ENCODE results near the gene CENPS. TPM values are rescaled to one million over a fixed set of nuclear protein-coding genes. Genes with fewer than 3 reads are reported as not detected.

CENPS gene
- total RNA-seq, 1 donor: 17.4 TPM

DNA sequence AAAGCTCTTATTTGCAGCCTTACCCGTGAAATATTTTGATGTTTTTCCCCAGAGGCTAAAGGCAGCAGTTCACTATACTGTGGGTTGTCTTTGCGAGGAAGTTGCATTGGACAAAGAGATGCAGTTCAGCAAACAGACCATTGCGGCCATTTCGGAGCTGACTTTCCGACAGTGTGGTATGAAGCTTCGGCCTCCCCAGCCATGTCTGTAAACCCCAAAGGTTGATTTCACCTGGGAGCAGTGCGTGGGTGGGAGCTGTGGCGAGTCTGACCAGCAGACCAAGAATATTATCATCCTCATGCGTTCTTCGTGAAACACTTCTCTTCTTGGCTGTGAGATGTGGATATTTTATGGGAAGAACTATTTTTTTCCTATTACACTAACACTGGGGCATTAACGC lies 3.6 kb downstream of the CENPS start:
- Histone ChIP-seq H3K4me3 (ENCODE audit: insufficient read depth, low read length) (no peak overlapping the region), H4K20me1 (ENCODE audit: insufficient read depth, low read length) (no peaks in the 10 kb centered on the region), H3K4me1 (ENCODE audit: insufficient read depth, low read length) (peaks cover 15% of the 10 kb centered on the region), H2AFZ (ENCODE audit: low read length) (no peak overlapping the region), H3K4me2 (ENCODE audit: insufficient read depth, low read length) (no peak overlapping the region), H3K9me3 (ENCODE audit: low read depth, low read length) (no peaks in the 10 kb centered on the region), H3K27ac (ENCODE audit: low read depth, low read length) (no peak overlapping the region), H3K36me3 (ENCODE audit: insufficient read depth, low read length) (no peaks in the 10 kb centered on the region), H3K27me3 (ENCODE audit: insufficient read depth, low read length) (no peaks in the 10 kb centered on the region), H3K79me2 (ENCODE audit: insufficient read depth, low read length) (peaks cover 21% of the 10 kb centered on the region)
- no peak for DNase-seq (ENCODE audit: insufficient read length, low spot score, missing footprints)
- TF ChIP-seq, protein P1, sequence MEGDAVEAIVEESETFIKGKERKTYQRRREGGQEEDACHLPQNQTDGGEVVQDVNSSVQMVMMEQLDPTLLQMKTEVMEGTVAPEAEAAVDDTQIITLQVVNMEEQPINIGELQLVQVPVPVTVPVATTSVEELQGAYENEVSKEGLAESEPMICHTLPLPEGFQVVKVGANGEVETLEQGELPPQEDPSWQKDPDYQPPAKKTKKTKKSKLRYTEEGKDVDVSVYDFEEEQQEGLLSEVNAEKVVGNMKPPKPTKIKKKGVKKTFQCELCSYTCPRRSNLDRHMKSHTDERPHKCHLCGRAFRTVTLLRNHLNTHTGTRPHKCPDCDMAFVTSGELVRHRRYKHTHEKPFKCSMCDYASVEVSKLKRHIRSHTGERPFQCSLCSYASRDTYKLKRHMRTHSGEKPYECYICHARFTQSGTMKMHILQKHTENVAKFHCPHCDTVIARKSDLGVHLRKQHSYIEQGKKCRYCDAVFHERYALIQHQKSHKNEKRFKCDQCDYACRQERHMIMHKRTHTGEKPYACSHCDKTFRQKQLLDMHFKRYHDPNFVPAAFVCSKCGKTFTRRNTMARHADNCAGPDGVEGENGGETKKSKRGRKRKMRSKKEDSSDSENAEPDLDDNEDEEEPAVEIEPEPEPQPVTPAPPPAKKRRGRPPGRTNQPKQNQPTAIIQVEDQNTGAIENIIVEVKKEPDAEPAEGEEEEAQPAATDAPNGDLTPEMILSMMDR (IDR thresholded peaks at IDR 0.05; ENCODE audit: extremely low read depth, low read depth, low read length): no peak

DNA sequence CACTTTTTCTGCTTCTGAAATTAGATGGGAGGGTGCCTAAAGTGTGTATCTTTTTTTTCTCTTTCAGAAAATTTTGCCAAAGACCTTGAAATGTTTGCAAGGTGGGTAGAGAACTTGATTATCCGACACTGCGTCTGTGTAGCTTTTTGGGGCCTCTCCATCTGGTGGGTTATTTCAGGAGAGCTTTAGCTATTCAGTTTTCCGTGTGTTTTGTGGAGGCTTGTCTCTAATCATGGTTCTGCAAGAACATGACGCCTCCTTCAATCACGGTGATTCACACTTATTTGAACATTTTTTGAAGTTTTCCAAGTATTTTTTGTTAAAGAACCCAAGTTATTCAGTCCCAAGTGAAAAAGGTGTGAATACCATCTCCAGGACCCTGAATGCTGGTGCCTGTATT lies 4.4 kb downstream of the CENPS start:
- Histone ChIP-seq H3K36me3 (ENCODE audit: insufficient read depth, low read length) (no peaks in the 10 kb centered on the region), H3K4me2 (ENCODE audit: insufficient read depth, low read length) (no peak overlapping the region), H3K27ac (ENCODE audit: low read depth, low read length) (no peak overlapping the region), H3K27me3 (ENCODE audit: insufficient read depth, low read length) (no peaks in the 10 kb centered on the region), H3K9me3 (ENCODE audit: low read depth, low read length) (no peaks in the 10 kb centered on the region), H3K79me2 (ENCODE audit: insufficient read depth, low read length) (peaks cover 21% of the 10 kb centered on the region), H3K4me3 (ENCODE audit: insufficient read depth, low read length) (no peak overlapping the region), H2AFZ (ENCODE audit: low read length) (no peak overlapping the region), H4K20me1 (ENCODE audit: insufficient read depth, low read length) (no peaks in the 10 kb centered on the region), H3K4me1 (ENCODE audit: insufficient read depth, low read length) (peaks cover 14% of the 10 kb centered on the region)
- no peak for DNase-seq (ENCODE audit: insufficient read length, low spot score, missing footprints)
- TF ChIP-seq, protein P1 (IDR thresholded peaks at IDR 0.05; ENCODE audit: extremely low read depth, low read depth, low read length): no peak

DNA sequence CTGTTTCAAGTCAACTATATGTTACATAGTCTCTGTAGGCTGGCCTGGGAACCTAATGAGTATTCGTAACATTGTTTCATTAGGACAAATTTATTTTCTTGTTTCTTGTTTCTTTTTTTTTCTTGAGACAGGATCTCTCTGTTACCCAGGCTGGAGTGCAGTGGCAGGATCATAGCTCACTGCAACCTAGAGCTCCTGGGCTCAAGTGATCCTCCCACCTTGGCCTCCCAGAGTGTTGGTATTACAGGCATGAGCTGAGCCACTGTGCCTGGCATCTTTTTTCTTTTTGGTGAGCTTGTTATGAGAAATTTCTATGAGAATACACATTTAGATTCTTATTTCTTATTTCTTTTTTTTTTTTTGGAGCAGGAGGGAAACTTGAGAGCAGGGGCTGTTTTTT lies 6.8 kb downstream of the CENPS start:
- peaks cover 8% of the 10 kb centered on the region for H3K79me2 ChIP-seq (ENCODE audit: insufficient read depth, low read length)
- H3K36me3 ChIP-seq (ENCODE audit: insufficient read depth, low read length): no peaks in the 10 kb centered on the region
- no peaks in the 10 kb centered on the region for H3K27me3 ChIP-seq (ENCODE audit: insufficient read depth, low read length)
- TF ChIP-seq, protein P1 (IDR thresholded peaks at IDR 0.05; ENCODE audit: extremely low read depth, low read depth, low read length): no peak
- no peak overlapping the region for H3K4me2 ChIP-seq (ENCODE audit: insufficient read depth, low read length)
- H3K4me3 ChIP-seq (ENCODE audit: insufficient read depth, low read length): no peak overlapping the region
- H3K4me1 ChIP-seq (ENCODE audit: insufficient read depth, low read length): no peaks in the 10 kb centered on the region
- H3K9me3 ChIP-seq (ENCODE audit: low read depth, low read length): no peaks in the 10 kb centered on the region
- no peak for DNase-seq (ENCODE audit: insufficient read length, low spot score, missing footprints)
- H3K27ac ChIP-seq (ENCODE audit: low read depth, low read length): no peak overlapping the region
- H4K20me1 ChIP-seq (ENCODE audit: insufficient read depth, low read length): no peaks in the 10 kb centered on the region
- H2AFZ ChIP-seq (ENCODE audit: low read length): no peak overlapping the region

DNA sequence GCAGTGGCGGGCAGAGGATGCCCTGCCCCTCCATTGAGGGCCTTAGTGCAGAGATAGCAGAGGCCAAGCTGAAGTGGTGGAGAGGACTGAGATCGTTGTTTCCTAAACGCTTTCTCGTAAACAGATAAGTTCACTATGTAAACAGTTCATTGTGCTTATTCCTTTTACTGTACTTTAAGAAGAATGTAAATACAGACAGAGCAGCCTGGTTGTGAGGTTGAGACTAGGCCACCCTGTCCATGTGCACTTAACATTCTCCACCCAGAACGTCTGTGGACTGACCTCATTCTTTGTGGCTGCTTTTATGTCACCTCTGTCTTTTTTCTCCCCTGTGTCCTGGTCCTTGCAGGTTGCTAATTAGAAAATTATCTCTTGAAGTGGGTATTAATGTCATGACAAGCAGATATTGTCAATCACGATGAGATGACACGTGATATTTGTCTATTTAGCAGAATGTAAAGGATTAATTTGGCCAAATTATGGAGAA lies 8.5 kb downstream of the CENPS start:
- no peak for DNase-seq (ENCODE audit: insufficient read length, low spot score, missing footprints)
- Histone ChIP-seq H3K27me3 (ENCODE audit: insufficient read depth, low read length) (no peaks in the 10 kb centered on the region), H3K27ac (ENCODE audit: low read depth, low read length) (no peak overlapping the region), H3K4me3 (ENCODE audit: insufficient read depth, low read length) (no peak overlapping the region), H3K4me2 (ENCODE audit: insufficient read depth, low read length) (no peak overlapping the region), H3K4me1 (ENCODE audit: insufficient read depth, low read length) (no peaks in the 10 kb centered on the region), H3K36me3 (ENCODE audit: insufficient read depth, low read length) (peaks cover 5% of the 10 kb centered on the region), H2AFZ (ENCODE audit: low read length) (no peak overlapping the region), H4K20me1 (ENCODE audit: insufficient read depth, low read length) (no peaks in the 10 kb centered on the region), H3K9me3 (ENCODE audit: low read depth, low read length) (no peaks in the 10 kb centered on the region), H3K79me2 (ENCODE audit: insufficient read depth, low read length) (no peaks in the 10 kb centered on the region)
- TF ChIP-seq, protein P1 (IDR thresholded peaks at IDR 0.05; ENCODE audit: extremely low read depth, low read depth, low read length): no peak

Data from osteoblast (primary cell).